ENCODE data around the gene IRS1. TPM values are rescaled to one million over a fixed set of nuclear protein-coding genes. Genes with fewer than 3 reads are reported as not detected.

IRS1 gene
- total RNA-seq, 6 experiments from 2014 or later: 37.4 to 49.9 (median 44.4) TPM

DNA sequence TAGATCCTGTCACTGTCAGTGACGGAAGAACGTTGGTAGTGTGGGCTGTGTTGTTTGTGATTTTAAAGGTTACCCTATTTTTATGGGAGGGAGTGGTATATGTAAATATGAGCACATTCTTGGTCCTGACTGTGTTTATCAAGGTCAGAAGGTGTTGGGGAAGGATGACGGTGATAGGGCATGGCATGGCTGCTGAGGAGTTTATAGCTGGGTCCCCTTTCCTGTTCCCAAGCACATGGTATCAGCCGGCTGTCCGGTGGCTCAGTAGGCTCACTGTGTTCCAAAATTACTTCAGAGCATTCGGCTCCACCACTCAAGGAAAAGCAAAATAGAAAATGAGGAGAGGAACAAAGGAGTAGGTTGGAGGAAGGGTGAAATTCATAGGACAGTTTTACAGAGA is 28.6 kb downstream of the IRS1 start:
- TF ChIP-seq CTCF (IDR thresholded peaks at IDR 0.05): no peak
- Mint-ChIP-seq H3K36me3 (ENCODE audit: low read depth) (peaks cover 59% of the 10 kb centered on the region), H3K27ac (peak overlapping the region; percentile 12; the same call in 1 of the 2 replicates), H3K9me3 (no peaks in the 10 kb centered on the region), H3K4me1 (ENCODE audit: low read depth) (peaks cover 71% of the 10 kb centered on the region), H3K4me3 (no peak overlapping the region), H3K27me3 (ENCODE audit: insufficient read depth) (peaks cover 2% of the 10 kb centered on the region)
- DNase-seq: no peak

- Mint-ChIP-seq H3K9me3 (peaks cover 6% of the 10 kb centered on the region), H3K4me1 (ENCODE audit: low read depth) (peaks cover 70% of the 10 kb centered on the region), H3K27me3 (ENCODE audit: insufficient read depth) (peaks cover 2% of the 10 kb centered on the region), H3K4me3 (no peak overlapping the region), H3K27ac (peak overlapping the region; percentile 7; the same call in 1 of the 2 replicates), H3K36me3 (ENCODE audit: low read depth) (peaks cover 59% of the 10 kb centered on the region)
- no peak for TF ChIP-seq CTCF (IDR thresholded peaks at IDR 0.05)
- no peak for DNase-seq
These were observed 32.4 kb downstream of the IRS1 start for GRCh38 chr2:226767056-226767813.

- TF ChIP-seq CTCF (IDR thresholded peaks at IDR 0.05): no peak
- DNase-seq: peak; percentile 61
- Mint-ChIP-seq H3K4me3 (peak overlapping the region; percentile 24; the same call in 1 of the 2 replicates), H3K9me3 (peaks cover 6% of the 10 kb centered on the region), H3K27ac (peak overlapping the region; percentile 35), H3K36me3 (ENCODE audit: low read depth) (peaks cover 63% of the 10 kb centered on the region), H3K4me1 (ENCODE audit: low read depth) (peaks cover 71% of the 10 kb centered on the region), H3K27me3 (ENCODE audit: insufficient read depth) (peaks cover 2% of the 10 kb centered on the region)
These were observed 33.1 kb downstream of the IRS1 start for GRCh38 chr2:226766352-226767055.

DNA sequence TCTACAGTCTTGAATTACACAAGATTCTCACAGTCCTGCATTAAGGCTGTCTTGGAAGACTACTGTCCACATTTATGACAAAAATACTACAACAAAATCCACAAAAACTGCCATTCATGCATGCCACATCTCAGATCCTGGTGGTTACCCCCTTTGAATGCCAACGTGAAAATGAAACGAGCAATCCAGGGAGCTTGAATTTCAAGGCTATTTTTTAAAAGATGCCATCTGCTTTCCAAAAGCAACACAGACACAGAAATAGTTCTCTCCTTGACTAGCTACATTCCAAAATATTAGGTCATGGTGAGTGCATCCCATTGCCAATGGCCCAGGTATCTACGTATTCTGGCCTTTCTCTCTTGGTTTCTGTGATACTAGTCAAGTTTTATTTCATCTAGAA is 36.3 kb downstream of the IRS1 start:
- DNase-seq: no peak
- Mint-ChIP-seq H3K4me3 (peak overlapping the region; percentile 41), H3K27ac (peak overlapping the region; percentile 30; the same call in 1 of the 2 replicates), H3K4me1 (ENCODE audit: low read depth) (peaks cover 89% of the 10 kb centered on the region), H3K36me3 (ENCODE audit: low read depth) (peaks cover 55% of the 10 kb centered on the region), H3K9me3 (peaks cover 6% of the 10 kb centered on the region), H3K27me3 (ENCODE audit: insufficient read depth) (no peaks in the 10 kb centered on the region; the same call in 1 of the 2 replicates)
- TF ChIP-seq CTCF (IDR thresholded peaks at IDR 0.05): no peak

DNA sequence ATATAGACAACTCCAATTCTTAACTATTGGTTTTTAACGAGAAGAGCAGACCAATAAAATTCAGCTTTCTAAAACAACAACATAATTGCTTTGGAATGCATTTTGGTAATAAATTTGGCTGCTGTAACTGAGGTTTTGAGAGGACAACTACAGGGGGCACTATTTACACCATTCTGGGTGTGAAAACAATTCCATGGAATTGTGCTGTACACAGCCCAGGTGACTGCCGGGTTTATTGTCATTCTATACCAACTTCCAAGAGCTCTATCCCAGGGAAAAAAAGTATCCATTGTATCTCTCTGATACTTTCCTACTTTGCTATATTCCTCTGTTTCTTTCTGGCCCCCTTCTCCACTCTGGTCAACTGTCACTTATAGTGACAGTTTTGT is 38.4 kb downstream of the IRS1 start:
- Mint-ChIP-seq H3K4me1 (ENCODE audit: low read depth) (peaks cover 90% of the 10 kb centered on the region), H3K9me3 (peaks cover 6% of the 10 kb centered on the region), H3K36me3 (ENCODE audit: low read depth) (peaks cover 51% of the 10 kb centered on the region), H3K27me3 (ENCODE audit: insufficient read depth) (no peaks in the 10 kb centered on the region; the same call in 1 of the 2 replicates), H3K4me3 (no peak overlapping the region; the same call in 1 of the 2 replicates), H3K27ac (peak overlapping the region; percentile 67)
- peak; percentile 58 for TF ChIP-seq CTCF (IDR thresholded peaks at IDR 0.05)
- DNase-seq: no peak
